SK-N-SH treated with all-trans-retinoic acid at 6 μM for 48 hours (cell line): ENCODE results near the gene GLRB.

Experiments used
- BACH2 ChIP-seq: fragments of 250-450 bp; sonication (Bioruptor Pico); IDR thresholded peaks from 2 replicates; pipeline ENCODE4 v1.9.0; 2021; ENCODE audit warnings: mild to moderate bottlenecking, borderline replicate concordance
- CREB5 ChIP-seq: fragments of 250-450 bp; sonication (Bioruptor Pico); IDR thresholded peaks from 2 replicates; pipeline ENCODE4 v1.5.1; 2020; ENCODE audit warnings: low read depth, mild to moderate bottlenecking, moderate library complexity
- CSRNP3 ChIP-seq: fragments of 250-450 bp; sonication (Bioruptor Pico); IDR thresholded peaks from 2 replicates; pipeline ENCODE4 v1.5.1; 2021; ENCODE audit warnings: mild to moderate bottlenecking, moderate library complexity
- PATZ1 ChIP-seq: fragments of 250-450 bp; sonication (Bioruptor Pico); IDR thresholded peaks from 2 replicates; pipeline ENCODE4 v1.8.0; 2020; ENCODE audit warnings: mild to moderate bottlenecking, moderate library complexity, borderline replicate concordance
- POU6F1 ChIP-seq: fragments of 250-450 bp; sonication (Bioruptor Pico); IDR thresholded peaks from 2 replicates; pipeline ENCODE4 v1.8.0; 2021; ENCODE audit warnings: low read depth, mild to moderate bottlenecking, moderate library complexity, borderline replicate concordance
- RARB ChIP-seq: fragments of 250-450 bp; sonication (Bioruptor Pico); IDR thresholded peaks from 2 replicates; pipeline ENCODE4 v1.8.0; 2021; ENCODE audit warnings: mild to moderate bottlenecking, moderate library complexity
- SNAI2 ChIP-seq: fragments of 250-450 bp; sonication (Bioruptor Pico); IDR thresholded peaks from 2 replicates; pipeline ENCODE4 v1.5.0; 2020; ENCODE audit warnings: mild to moderate bottlenecking, moderate library complexity
- ZC3H10 ChIP-seq: fragments of 250-450 bp; sonication (Bioruptor Pico); IDR thresholded peaks from 2 replicates; pipeline ENCODE4 v1.5.1; 2021; ENCODE audit warnings: mild to moderate bottlenecking, moderate library complexity
- ZFP3 ChIP-seq: fragments of 250-450 bp; sonication (Bioruptor Pico); IDR thresholded peaks from 2 replicates; pipeline ENCODE4 v1.5.0; 2020; ENCODE audit warnings: mild to moderate bottlenecking, moderate library complexity
- ZFP30 ChIP-seq: fragments of 450-650 bp; formaldehyde crosslinking; IDR thresholded peaks from 2 replicates; pipeline ENCODE4 v1.5.0; 2022; ENCODE audit warnings: mild to moderate bottlenecking, moderate library complexity
- ZNF565 ChIP-seq: fragments of 450-650 bp; formaldehyde crosslinking; conservative IDR thresholded peaks from 2 replicates; pipeline ENCODE4 v1.5.0; 2020; ENCODE audit warnings: low read depth, mild to moderate bottlenecking, moderate library complexity
- ZNF8 ChIP-seq: fragments of 450-650 bp; formaldehyde crosslinking; IDR thresholded peaks from 2 replicates; pipeline ENCODE4 v1.5.0; 2020; ENCODE audit warnings: mild to moderate bottlenecking, moderate library complexity

GRCh38 chr4:157165935-157166610 is 90.1 kb downstream of the GLRB start:
- TF ChIP-seq BACH2 (CRISPR knock-in tag), result no peak
- no peak for TF ChIP-seq PATZ1 (CRISPR knock-in tag)
- TF ChIP-seq ZFP3, result no peak
- no peak for TF ChIP-seq ZNF565 (CRISPR knock-in tag)
- no peak for TF ChIP-seq ZC3H10 (CRISPR knock-in tag)
- TF ChIP-seq CSRNP3 (CRISPR knock-in tag), result no peak
- TF ChIP-seq RARB (CRISPR knock-in tag), result no peak
- TF ChIP-seq CREB5, result no peak
- TF ChIP-seq ZNF8, result no peak
- TF ChIP-seq POU6F1 (CRISPR knock-in tag), result no peak
- no peak for TF ChIP-seq ZFP30 (CRISPR knock-in tag)
- TF ChIP-seq SNAI2 (CRISPR knock-in tag), result no peak
